Activated CD8-positive, alpha-beta memory T cell treated with anti-CD3 and anti-CD28 coated beads, Interleukin-2, amount 50 U/mL, for 24 hours (primary cell): ENCODE measurements around the gene SHMT1.
"Not testable (repeated sequence)": the region's sequence is repeated elsewhere in the genome, so short reads cannot be mapped to it uniquely, and the experiment has no call there.

Experiments used
- DNase-seq: peaks from one replicate; pipeline ENCODE4 v3.0.0-alpha.2; 2020; ENCODE audit errors: extremely low read depth

SHMT1 gene

DNA sequence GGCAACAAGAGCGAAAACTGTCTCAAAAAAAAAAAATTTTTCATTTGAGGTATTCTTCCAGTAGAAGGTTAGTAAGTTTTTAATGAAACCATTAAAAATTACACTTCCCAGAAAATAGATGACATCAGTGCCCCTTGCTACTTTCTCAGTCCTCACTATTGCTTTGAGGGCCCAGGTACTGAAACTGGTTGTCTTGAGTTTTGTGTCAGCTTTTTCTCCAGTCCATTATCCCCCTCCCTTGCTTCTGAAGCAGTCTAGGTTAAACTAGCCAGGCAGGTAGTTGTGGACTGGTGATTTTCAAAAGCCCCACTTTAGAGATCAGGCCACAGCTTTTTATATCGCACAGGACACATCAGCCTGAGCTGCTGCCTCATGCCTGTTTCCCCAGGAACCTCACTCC is 37.3 kb downstream of the SHMT1 start:
- no peak for DNase-seq

DNA sequence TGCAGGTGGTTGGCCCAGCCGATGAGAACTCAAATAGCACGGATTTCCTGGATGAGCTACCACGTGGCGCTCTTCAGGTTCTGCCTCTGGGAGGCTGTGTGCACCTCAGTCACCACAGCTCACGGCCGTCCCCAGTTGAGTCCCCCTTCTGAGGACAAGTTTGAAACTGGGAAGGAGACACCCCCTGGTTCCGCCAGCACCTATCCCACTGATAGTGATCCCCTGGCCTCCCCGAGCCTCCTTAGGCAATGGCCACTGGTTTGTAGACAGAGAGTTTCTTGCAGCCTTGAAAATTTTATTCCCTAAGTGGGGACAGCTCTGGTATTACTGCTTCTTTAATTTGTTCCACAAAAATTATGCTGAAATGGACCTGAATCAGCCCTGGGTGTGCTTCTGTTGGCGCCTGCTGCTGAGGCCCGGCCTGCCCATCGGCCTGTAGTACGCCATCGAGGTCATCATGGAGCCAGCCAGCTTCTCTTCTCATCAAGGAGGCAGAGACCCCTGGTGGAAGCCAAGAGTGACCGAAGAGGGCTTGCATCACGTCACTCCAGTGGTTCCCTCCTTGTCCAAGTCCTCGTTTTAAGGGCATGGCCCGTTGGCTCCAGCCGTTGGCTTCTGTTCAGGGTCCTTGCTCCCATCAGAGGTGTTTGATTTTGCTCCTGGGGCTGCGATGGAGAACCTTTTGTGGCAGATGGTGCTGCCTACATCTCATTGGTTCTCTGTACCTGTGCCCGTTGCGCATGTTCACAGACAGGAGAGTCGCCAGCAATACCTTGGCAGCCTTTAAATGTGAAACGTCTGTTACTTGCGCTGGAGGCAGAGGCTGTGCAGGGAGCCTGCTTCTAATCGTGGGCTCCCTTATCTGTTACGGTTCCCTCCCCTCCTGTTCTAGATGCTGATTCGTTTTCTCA is 39.0 kb downstream of the SHMT1 start:
- DNase-seq: no peak

DNA sequence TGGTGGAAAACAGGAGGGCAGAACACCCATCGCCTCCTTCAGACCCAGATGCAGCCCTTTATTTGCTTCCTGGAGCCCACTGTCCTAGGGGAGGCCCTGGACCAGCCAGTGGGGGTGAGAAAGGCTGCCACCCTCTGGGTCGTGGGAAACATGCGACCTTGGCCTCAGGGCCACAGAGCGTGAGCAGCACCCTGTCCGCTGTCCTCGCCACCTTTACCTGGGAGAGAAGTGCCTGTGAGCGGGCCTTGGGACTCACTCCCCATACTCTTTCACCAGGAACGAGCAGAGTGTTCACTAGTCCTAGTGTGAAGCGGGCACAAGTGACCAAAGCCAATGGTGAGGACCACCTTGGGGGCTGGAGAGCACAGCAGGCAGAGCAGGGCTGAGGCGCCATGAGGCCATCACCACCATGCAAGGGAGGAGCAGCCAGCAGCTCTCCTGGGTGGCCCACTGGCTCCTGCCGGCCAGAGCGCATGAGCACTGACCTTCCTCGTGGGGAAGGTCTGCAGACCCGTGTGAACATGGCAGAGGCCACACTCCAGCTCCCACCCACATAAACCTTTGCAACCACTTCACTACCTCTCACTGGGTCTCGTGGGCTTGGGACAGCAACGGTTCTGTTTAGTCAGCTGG is 39.7 kb downstream of the SHMT1 start:
- DNase-seq: no peak

GRCh38 chr17:18323007-18323406 is 40.3 kb downstream of the SHMT1 start:
- no peak for DNase-seq

GRCh38 chr17:18322522-18322921 is 40.8 kb downstream of the SHMT1 start:
- no peak for DNase-seq

GRCh38 chr17:18321309-18321708 is 42.0 kb downstream of the SHMT1 start:
- DNase-seq: no peak

DNA sequence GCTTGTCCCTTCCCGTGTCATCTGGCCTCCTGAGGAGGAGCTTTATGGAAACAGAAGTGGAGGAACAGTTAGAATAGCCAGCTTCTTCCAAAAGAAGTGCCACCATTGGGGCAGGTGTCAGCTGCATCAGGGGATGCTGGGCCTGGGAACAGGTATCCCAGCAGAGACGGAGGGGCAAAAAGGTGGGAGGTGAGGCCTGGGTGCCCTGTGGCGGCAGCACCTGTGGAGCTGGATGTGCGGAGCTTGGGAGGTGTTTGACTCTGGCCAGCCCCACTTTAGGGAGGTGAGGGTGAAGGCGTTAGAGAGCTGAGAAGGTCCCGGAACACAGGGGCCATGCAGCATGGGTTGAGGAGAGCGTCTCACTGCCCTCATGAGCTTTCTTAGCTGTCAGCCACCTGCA is 43.0 kb downstream of the SHMT1 start:
- DNase-seq: no peak

GRCh38 chr17:18319604-18320256 is 43.6 kb downstream of the SHMT1 start:
- no peak for DNase-seq

DNA sequence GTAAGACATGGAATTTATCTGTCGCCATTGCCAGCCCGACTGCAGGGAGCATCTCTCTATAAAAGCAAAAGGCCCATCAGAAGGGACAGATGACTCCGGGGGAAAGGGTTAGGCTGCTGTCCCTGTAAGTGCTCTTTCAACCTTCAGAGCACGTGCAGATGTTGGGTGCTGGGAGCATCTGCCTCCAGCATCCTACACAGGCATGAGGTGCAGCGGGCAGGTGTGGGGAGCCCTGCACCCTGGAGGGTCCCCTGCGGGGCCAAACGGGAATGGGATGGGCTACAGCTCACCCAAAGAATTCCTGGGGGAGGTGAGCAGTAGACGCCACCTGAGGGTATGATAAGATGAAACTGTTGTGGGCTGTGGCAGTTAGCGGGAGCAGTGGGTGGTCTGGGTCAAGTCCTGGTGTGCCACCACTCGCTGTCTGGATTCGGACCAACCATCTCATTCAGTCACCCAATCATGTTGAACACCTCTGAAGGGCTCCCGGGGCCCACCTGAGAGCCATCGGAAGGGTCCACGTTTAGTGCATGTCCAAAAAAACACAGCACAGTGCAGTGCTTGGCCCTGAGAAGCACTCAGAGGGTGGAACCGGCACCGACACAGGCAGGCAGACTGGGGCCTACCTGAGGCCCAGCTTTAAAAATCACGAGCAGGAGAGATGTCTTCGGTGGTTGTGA is 44.4 kb downstream of the SHMT1 start:
- DNase-seq: no peak

DNA sequence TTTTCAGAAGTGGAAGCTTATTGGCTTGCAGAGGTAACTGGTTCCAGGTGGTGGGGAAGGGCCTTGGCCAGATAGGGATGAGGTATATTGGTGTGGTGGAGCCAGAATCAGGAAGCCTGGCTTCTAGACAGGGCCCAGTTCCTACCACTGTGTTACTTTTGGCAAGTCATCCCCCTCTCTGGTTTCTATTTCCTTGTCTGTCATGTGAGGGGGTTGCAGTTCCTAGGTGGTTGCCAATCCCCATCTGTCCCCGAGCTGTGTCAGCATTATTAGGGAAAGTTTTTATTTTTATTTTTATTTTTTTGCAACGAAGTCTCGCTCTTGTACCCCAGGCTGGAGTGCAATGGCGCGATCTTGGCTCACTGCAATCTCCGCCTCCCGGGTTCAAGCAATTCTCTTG is 45.2 kb downstream of the SHMT1 start:
- no peak for DNase-seq

- DNase-seq: no peak
These were observed 47.4 kb downstream of the SHMT1 start for GRCh38 chr17:18315961-18316360.

DNA sequence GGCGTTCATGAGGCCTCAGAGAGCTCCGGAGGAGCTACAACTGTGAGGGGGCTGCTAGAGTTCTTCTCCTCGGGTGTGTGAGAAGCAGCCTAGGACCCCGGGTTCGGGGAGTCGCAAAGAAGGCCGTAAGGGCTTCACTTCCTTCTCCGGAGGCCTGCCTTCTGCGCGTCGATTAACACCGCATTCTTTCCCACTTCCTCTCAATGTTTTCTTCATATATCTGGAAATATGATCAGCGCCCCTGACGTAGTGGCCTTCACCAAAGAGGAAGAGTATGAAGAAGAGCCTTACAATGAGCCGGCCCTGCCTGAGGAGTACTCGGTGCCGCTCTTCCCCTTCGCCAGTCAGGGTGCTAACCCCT is 47.8 kb downstream of the SHMT1 start:
- no peak for DNase-seq

DNA sequence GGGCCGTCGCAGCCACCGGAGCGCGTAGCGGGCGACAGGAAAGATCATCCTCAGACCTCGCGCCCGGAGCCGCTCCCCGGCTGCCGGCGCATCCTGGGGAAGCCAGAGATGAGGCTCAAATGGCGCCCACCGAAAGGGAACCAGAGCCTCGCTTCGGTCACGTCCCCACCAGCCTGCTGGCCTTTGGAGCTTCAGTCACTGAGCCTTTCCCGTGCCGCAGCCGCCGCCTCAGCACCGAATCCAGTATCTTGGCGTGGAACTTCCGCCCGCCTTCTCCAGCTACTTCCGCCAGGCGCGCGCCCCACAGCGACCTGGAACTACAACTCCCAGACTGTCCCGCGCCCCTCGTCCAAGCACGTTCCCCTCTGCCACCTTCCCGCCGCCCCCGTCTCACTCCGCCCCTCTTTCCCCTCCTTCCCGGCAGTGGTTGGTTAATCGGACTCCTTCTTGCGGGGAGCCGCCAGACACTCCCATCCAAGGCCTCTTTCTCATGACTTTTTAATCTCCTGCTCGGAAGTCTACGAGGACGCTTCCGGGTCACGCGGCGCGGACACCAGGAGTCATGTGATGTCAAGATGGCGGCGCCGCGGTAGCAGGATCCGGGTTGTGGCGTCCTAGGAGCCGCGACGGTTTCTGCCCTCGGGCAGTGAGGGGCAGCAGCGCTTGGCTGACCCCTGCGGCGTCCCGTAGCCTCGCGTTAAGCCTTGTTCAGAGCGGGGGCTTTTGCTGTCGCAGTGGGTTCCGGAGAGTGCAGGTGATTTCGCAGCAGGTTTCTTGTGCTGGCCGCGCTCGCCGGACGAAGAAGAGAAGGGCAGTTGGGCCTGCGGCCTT is 48.4 kb downstream of the SHMT1 start, which contains the start of the genes SMCR8 and TOP3A:
Gene SMCR8, plus strand, starts transcription at position 563 of the 831 bp plus-strand sequence. CDS start 497 bp downstream, outside the sequence.
Gene TOP3A, minus strand, starts transcription at position 264 of the 831 bp plus-strand sequence. Its CDS starts 216 bp downstream, at position 48.
- peak; percentile 96 for DNase-seq

DNA sequence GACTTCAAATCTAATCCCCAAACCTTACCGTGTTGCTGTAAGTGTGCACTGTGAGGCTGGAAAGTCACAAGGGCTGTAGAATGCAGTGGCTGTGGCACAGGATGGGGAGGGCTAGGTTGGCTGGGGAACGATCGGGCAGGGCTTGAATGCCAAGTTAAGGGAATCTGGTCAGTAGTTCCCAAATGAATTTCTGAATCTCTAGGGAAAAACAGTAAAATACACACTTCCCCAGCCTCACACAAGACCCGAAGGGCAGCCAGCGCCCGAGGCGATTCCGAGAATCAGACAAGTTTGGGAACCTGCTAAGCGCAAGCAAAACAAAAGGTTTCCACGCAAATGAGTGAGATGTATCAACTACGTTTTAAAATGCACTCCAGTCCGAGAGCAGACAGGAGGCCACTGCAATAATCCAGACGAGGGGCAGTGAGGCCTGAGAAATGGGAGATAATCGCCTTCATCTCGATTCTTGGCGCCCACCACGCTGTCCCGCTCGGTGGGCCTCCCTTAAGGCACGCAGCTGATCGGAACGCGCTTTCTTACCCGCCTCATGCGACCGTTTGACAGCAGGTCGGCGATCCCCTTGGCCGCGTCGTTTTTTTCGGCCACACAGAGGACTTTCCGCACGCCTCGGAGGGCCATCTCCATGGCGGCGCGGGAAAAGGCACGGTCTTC is 49.2 kb downstream of the SHMT1 start:
- DNase-seq: peak; percentile 7

DNA sequence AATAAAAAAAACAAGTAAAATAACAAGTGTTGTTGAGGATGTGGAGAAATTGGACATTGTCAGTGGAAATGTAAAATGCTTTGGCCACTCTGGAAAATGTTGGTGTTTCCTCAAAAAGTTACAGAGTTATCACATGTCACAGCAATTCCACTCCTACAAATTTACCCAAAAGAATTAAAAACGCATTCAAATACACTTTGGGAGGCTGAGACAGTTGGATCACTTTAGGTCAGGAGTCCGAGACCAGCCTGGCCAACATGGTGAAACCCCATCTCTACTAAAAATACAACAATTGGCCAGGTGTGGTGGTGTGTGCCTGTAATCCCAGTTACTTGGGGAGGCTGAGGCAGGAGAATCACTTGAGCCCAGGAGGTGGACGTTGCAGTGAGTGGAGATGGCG is 54.1 kb downstream of the SHMT1 start:
- DNase-seq: no peak

DNA sequence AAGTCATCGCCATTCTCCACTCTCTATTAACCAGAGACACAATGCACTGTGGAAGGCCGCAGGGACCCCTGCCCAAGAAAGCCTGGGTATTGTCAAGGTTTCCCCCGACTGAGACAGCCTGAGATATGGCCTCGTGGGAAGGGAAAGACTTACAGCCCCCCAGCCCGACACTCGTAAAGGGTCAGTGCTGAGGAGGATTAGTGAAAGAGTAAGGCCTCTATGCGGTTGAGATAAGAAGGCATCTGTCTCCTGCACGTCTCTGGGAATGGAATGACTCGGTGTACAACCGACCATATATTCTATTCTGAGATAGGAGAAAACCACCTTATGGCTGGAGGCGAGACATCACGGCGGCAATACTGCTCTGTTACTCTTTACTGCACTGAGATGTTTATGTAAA is 60.1 kb downstream of the SHMT1 start:
- not testable (repeated sequence) for DNase-seq

DNA sequence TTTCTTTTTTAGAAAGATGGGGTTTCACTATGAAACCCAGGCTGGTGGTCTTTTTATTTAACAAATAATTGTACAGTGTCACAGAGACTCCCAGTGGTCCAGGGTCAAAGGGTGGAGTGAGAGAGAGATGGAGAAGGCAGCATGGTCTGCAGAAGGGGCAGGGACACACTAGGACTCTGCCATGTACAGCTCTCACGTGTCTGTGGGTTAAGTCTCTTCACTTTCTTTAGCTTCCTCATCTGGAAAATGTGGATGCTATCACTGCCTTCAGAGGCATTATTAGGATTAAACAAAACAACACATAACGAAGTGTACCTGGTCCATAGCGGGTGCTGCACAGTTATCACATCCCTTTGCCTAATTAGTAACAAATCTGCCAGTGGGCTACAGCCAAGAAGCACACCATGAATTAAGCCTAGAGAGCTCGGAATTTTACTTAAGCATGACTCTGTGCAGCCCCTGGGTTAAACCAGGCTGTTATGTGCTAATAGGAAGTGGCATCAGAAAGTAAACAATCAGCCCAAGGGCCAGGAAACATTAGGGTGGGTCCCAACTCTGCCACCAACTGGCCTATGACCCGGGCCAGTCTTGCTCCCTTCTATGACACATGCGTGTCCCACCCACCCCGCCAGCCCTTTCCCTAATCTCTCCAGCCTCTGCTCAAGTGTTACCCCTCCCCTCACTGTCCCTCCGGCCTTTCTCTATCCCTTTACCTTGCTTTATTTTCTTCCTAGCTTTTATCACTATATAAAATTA is 62.4 kb downstream of the SHMT1 start:
- no peak for DNase-seq

GRCh38 chr17:18298061-18298460 is 65.3 kb downstream of the SHMT1 start:
- DNase-seq: not testable (repeated sequence)

GRCh38 chr17:18291718-18292540 is 71.4 kb downstream of the SHMT1 start:
- DNase-seq: no peak
